DMS 273 (cell line): ENCODE data around the gene HSPG2.
"Not testable (repeated sequence)": the region's sequence is repeated elsewhere in the genome, so short reads cannot be mapped to it uniquely, and the experiment has no call there.

Experiments used
- DNase-seq: peaks from one replicate; lab custom pipeline; 2025; ENCODE audit not compliant: unreplicated experiment; lab: John Stamatoyannopoulos, UW

Gene HSPG2

GRCh38 chr1:21830792-21831453 lies 106.2 kb downstream of the HSPG2 start:
- no peak for DNase-seq

GRCh38 chr1:21829294-21829693 lies 107.8 kb downstream of the HSPG2 start:
- DNase-seq: no peak

- no peak for DNase-seq
Observed at GRCh38 chr1:21828506-21829210, 108.5 kb downstream of the HSPG2 start.

GRCh38 chr1:21828075-21828474 lies 109.0 kb downstream of the HSPG2 start:
- DNase-seq: no peak

DNA sequence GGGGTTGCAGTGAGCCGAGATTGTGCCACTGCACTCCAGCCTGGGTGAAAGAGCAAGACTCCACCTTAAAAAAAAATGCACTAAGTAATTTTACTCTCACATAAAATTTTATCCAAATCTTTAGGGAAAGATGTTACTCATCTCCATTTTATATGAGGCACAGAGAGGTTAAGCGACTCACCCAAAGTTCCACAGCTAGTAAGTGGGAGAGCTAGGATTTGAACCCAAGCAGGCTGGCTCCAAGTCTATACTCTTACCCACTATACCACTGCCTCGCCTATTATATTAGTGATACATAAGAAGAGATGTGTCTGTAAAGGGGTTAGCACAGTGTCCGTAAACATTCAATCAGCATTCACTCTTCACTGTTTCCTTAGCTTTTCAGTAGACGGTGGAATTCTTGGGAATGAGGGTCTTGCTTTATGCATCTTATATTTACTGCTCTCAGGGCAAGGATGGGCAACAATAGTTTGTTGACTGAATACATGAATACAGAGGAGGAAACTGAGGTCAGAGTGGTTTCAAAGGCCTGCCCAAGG lies 109.9 kb downstream of the HSPG2 start:
- no peak for DNase-seq

DNA sequence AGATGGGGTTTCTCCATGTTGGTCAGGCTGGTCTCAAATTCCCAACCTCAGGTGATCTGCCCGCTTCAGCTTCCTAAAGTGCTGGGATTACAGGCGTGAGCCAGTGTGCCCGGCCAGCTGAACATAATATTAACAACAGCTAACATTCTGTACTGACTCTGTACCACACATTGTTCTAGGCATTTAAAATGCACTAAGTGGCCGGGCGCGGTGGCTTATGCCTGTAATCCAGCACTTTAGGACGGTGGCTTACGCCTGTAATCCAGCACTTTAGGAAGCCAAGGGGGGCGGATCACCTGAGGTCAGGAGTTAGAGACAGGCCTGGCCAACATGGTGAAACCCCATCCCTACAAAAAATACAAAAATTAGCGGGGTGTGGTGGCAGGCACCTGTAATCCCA lies 110.4 kb downstream of the HSPG2 start:
- DNase-seq: not testable (repeated sequence)

- DNase-seq: no peak
Observed at GRCh38 chr1:21825393-21825792, 111.7 kb downstream of the HSPG2 start.

DNA sequence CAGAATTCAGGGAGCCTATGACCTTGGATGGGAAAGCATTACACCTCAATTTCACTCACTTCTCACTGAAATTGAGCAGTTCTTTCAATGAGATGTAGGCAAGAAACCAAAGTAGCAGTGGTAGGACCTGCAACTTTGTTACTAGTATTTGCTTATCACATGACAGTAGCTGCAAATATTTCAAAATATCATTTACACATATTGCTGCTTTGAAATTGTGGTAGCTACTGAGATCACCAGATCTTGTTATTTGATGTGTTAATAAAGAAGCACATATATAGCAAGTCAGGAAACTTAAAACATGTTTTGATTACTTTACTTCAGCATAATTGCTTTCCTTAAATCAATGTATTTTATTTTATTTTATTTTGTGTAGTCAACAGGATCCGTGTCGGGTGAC lies 112.2 kb downstream of the HSPG2 start:
- no peak for DNase-seq

DNA sequence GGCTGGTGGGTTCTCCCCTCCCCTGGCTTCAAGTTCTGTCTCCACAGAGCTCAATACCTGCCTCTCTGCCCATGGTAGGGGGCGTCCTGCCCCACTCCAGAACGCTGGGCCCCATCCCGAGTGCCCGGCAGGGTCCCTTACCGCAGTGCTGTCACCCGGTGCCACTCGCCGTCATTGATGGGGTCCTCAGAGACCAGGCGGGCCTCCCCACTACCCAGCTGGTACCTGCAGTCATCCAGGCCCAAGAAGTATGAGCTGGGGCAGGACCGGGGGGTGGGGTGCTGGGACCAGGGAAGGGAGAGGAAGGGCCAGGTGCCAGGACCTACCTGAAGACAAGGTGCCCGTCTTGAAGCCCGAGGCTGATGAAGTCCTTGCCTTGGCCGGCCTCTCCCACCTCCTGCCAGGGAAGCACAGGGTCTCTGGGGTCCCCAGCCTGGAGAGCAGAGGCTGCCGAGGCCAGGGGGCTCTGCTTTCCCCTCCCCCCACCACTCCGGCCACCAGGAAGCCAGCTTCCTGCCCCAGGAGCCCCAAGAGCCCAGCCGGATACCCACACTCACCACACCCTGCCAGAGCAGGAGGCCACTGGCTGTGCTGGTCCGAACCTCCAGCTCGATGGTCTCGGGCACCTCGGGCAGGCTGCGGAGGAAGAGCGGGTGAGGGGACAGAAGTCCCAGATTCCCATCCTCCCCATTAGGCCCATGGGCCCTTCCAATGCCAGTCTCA lies 113.0 kb downstream of the HSPG2 start:
- no peak for DNase-seq

DNA sequence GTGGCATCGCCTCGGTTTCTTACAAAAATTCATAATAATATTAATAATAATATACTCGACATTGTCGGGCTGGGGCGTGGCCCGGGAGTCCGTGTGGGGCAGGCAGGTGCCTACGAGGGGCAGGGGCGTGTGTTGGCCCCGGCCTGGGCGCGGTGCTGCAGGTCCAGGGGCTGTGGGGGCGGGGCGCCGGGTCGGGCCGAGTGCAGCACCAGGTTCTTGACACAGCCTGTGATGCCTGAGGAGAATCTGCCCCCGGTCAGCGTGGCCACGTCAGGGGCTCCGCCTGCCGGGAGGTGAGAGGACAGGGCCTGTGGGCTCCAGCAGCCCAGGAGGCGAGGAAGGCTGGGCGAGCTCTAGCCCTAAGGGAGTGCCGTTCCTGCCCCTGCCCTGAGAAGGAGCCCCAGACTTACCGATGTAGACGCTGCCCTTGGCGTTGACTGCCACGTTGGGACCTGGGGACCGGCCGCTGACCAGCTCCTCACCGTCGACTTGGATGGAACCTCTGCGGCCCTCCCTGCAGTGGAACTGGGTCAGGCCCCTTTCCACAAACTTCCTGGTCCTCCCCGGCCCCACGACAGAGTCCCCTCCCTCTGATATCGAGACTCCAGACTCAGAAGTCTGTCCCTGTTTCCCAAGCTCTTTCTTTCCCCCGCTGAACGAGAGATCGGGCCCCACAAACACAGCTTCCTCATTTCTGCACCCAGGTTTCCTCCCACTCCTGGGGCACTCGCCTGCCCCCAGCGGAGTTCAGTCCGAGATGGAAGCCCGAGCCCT lies 113.7 kb downstream of the HSPG2 start:
- no peak for DNase-seq

GRCh38 chr1:21822349-21822748 lies 114.8 kb downstream of the HSPG2 start:
- DNase-seq: peak; percentile 38

- no peak for DNase-seq
Observed at GRCh38 chr1:21821385-21822019, 115.6 kb downstream of the HSPG2 start.

DNA sequence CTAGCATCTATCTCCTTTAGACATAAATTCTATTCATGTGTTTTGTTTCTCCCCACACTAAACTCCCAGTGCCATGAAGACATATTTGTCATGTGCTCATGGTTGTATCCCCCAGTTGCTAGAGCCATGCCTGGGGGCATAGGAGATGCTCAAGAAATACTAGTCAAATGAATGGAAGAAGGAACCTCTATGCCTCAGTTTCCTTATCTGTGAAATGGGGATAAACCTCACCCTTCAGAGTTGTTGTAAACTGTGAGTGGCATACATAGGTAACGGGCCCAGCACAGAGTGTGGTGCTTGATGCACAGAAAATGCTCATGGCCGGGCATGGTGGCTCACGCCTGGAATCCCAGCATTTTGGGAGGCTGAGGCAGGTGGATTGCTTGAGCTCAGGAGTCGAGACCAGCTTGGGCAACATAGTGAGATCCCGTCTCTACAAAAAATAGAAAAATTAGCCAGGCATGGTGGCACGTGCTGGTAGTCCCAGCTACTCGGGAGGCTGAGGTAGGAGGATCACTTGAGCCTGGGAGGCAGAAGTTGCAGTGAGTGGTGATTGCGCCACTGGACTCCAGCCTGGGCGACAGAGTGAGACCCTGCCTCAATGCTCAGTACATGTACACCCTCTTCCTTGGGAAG lies 116.4 kb downstream of the HSPG2 start:
- no peak for DNase-seq

DNA sequence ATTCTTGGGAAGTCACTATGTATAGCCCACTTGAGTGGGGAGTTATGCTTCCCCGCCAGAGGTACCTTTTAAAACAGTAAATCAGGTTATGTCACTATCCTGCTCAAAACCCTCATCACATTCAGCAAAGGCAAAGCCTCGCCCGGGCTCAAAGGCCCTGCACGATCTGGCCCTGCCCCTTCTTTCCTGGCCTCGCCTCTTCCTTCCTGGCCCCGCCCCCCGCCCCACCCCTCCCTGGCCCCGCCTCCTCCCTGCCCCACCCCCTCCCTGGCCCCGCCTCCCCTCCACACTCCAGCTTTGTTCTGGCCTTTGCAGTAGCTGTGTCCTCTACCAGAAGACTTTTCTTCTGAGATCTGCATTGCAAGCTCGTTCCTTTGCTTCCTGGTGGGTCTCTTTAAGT lies 118.5 kb downstream of the HSPG2 start:
- peak; percentile 30 for DNase-seq

- no peak for DNase-seq
Observed at GRCh38 chr1:21816602-21817302, 120.4 kb downstream of the HSPG2 start.

DNA sequence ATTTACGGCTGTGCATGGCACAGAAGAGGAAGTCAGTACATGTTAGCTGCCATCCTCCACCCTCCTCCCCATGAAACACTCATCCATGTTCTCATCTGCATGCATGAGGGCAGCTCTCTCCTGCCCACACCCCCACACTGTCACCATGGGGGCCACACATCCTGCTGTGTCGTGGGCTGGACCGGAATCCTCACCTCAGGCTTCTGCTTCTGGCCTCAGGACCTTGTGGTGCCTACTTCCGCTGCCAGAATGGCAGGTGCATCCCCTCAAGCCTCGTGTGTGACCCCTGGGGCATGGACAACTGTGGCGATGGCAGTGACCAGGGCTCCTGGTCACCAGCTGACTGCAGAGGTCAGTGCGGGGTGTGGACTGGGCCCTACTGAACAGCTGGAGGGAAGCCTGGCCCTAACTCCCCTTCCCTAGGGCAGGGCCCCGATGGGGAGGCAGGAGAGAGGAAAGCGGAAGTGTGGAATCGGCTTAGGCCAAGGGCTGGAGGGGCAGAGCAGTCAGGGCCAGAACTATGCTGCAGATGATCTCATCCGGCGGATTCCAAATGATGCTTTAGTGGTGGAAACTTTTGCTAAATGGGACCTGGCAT lies 121.3 kb downstream of the HSPG2 start:
- DNase-seq: no peak

GRCh38 chr1:21814981-21815582 lies 122.0 kb downstream of the HSPG2 start:
- no peak for DNase-seq

- DNase-seq: no peak
Observed at GRCh38 chr1:21814241-21814918, 122.7 kb downstream of the HSPG2 start.
